Measurements from ENCODE around the gene RBM39.

RBM39 gene

GRCh38 chr20:35665949-35666288 lies 76.1 kb downstream of the RBM39 start:
- DNase-seq: no peak

- peak; percentile 92 for DNase-seq
Observed at GRCh38 chr20:35664466-35665206, 77.4 kb downstream of the RBM39 start, which contains the start of the genes CPNE1 and RBM12. TSS of gene CPNE1 (minus strand) at chr20:35664900. CDS start at chr20:35632923, 31,977 bp downstream. TSS of gene RBM12 (minus strand) at chr20:35664900. CDS start at chr20:35655322, 9,578 bp downstream.

DNA sequence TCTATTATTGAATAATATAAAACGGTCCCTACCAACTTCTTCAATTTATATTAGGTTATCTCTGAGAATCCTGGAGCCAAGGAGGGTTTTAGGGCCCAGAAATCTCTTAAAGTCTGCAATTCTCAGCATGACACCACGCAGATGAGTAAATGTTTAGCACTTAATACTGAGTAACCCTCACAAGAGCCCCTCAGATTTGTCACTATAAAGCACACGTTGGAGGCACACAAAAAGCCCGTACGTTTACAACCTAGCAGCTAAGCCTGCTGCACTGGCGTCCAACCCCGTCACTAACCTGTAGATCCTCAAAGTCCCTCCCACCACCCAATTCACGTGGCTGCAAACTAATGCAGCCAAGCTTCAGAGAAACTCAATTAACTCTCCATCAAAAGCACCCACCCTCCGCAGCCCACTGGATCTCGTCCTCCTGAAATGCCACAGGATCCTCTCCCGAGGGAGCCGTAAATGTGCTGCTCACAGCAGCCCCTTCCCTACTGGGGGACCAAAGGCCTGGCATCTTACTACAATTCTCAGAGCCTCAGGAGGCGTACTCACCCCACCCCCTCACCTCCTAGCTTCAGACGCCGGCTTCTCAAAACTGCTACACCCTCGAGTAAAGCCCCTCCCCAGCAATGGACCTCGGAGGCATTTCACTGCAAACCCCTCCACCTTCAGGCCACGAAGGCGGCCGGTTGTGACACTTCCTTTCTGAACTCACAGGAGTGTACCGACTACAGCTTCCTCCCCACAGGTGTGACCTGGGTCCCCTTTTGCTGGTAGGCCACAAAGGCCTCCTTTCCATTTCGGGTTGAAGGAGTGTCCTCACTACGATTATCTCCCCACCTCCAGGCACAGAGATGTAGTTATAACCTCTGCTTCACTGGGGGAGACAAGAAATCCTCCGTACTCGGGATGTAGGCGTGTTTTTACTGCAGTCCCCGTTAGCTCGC lies 78.3 kb downstream of the RBM39 start:
- DNase-seq: peak; percentile 55

- DNase-seq: no peak
Observed at GRCh38 chr20:35662551-35662950, 79.5 kb downstream of the RBM39 start.

DNA sequence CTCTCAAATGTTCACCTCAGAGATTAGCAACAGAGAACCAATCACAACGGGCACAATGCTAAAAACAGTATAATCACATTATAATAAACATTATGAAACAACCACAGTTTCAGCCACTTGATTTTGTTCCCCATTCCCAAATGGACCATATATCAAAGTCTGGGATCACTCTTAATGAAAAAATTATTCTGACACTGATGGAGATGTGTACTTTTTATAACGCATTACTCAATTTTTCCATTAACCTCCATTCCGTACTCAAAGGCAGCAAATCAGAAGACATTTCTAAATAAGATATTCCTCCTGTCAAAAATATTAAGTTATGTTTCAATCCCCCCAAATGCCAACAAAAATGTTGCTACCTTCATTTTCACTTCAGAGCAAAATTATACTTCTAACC lies 80.2 kb downstream of the RBM39 start:
- DNase-seq: no peak

GRCh38 chr20:35661053-35661452 lies 81.0 kb downstream of the RBM39 start:
- no peak for DNase-seq

DNA sequence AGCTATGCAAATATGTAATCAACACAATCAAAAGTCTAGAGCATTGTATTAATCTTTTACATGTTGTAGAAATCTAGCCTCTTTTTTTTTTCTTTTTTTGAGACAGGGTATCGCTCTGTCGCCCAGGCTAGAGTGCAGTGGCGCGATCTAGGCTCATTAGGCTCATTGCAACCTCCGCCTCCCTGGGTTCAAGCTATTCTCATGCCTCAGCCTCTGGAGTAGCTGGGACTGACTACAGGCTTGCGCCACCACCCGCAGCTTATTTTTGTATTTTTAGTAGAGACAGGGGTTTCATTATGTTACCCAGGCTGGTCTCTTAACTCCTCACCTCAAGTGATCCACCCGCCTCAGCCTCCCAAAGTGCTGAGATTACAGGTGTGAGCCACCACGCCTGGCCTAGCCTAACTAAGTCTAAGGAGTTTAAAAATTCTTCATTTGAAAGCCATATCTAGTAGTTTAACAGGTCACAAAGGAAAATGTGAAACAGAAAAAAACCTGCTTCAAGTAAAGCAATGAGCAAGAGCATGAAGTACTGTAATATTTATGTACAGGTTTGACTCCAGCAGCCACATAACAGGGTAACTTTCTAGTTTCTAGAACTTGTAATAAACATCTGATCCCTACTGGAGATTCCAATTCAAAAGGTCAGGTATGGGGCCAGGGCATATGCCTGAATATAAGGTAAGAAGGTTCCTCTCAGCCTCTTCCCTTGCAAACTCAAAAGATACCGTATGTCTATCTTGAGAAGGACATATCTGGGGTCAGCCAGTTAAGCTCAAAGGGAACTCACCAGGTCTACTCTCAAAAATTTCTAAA lies 81.7 kb downstream of the RBM39 start:
- no peak for DNase-seq

DNA sequence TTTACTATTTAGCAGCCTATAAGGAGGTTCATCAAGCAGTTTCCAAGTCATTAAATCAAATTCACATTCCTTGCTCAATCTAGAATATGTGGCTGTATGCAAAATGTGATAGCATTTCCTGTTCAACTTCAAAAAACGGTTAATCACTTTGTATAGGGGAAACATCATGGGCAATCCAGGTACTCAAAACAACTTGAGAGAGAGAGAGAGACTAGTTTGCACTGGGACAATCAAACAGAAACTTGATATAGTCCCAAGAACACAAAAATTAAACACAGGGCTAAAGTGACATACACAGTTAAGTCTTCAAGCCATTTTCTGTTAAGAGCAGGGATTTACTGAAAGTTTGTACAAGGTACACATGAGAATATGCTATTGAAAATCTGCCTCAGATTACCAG lies 84.8 kb downstream of the RBM39 start:
- no peak for DNase-seq

DNA sequence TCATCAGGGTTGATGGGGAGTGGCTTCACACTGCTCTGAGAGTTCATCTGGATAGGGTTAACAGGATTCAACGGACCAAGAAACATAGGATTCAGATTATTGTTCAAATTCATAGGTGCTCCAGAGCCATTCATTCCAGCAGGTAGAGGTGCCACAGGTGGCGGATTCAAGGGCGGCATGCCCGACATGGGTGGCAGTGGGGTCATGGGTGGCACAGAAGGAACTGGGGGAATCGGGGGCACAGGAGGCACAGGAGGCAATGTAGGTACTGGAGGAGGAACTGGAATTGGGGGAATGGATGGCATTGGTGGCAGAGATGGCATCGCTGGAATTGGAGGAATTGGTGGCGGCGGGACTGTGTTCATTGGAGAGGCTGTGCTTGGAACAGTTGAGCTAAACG lies 87.6 kb downstream of the RBM39 start:
- DNase-seq: no peak

GRCh38 chr20:35653893-35654292 lies 88.2 kb downstream of the RBM39 start:
- DNase-seq: no peak

Data from activated CD4-positive, alpha-beta T cell treated with anti-CD3 and anti-CD28 coated beads, Interleukin-2, amount 50 U/mL, for 1 hour (primary cell).